Ovary (tissue), 9 donors: ENCODE data around the gene FBXL13. TPM values are rescaled to one million over a fixed set of nuclear protein-coding genes. Genes with fewer than 3 reads are reported as not detected.

ENCODE experiments used
- DNase-seq, 5 donors: peaks; one replicate each; pipeline ENCODE4 v3.0.0-alpha.2; 2019 to 2020
- H3K27ac ChIP-seq, 2 donors: fragments of 200-600 bp; one replicate each; pipeline versions ENCODE4 v1.5.1 to v1.8.0; 2019 to 2022
- H3K27me3 ChIP-seq: fragments of 200-600 bp; one replicate; pipeline ENCODE4 v1.8.0; 2022
- H3K36me3 ChIP-seq: fragments of 200-600 bp; sonication (generic); one replicate; pipeline ENCODE4 v1.5.1; 2019
- H3K4me1 ChIP-seq: one replicate; pipeline ENCODE4 v1.8.1; 2013; ENCODE audit warnings: mild to moderate bottlenecking, moderate library complexity; ENCODE audit not compliant: insufficient read depth
- H3K4me3 ChIP-seq: fragments of 200-600 bp; sonication (generic); one replicate; pipeline ENCODE4 v1.5.1; 2017
- H3K9me3 ChIP-seq, 2 donors: fragments of 200-600 bp in 1 of 2; sonication (generic) in 1 of 2; one replicate each; pipeline versions ENCODE4 v1.5.1 to v1.8.1; 2013 to 2019; ENCODE audit warnings: mild to moderate bottlenecking in 1 of 2, moderate library complexity in 1 of 2
- CTCF ChIP-seq, 3 donors: fragments of 450-650 bp in 2 of 3; fragments of 200-600 bp in 1 of 3; IDR thresholded peaks; one replicate each; pipeline versions ENCODE4 v1.5.1 to v1.8.0; 2016 to 2022; ENCODE audit warnings: antibody characterized with exemption in 3 of 3, mild to moderate bottlenecking in 1 of 3
- EP300 ChIP-seq: sonication (generic); formaldehyde crosslinking; IDR thresholded peaks from one replicate; pipeline ENCODE4 v1.6.1; 2017; ENCODE audit warnings: antibody characterized with exemption
- POLR2A ChIP-seq: fragments of 450-650 bp; IDR thresholded peaks from one replicate; pipeline ENCODE4 v1.6.1; 2017; ENCODE audit warnings: antibody characterized with exemption, mild to moderate bottlenecking, moderate library complexity
- WGBS, 3 donors: extraction: QIAGEN DNeasy Blood & Tissue Kit in 1 of 3; methylation state at CpG; one replicate each; pipeline versions ENCODE4 v1.1.5 to v1.1.7; 2013 to 2017; 5-methylcytosine and 5-hydroxymethylcytosine counted together
- intact Hi-C, 4 donors: fragments of 100-400 bp; cut with DNase I; formaldehyde crosslinking; loops; one replicate each; pipeline versions ENCODE4 v1.11.0 to v1.15.1; 2022 to 2023
- polyA plus RNA-seq, 2 donors: library from polyadenylated mRNA; stranded (reverse); fragments of 200-250 nt in 1 of 2; fragments of 350-450 nt in 1 of 2; fragmentation: Illumina TruSeq in 1 of 2; extraction: RNeasy Lipid Tissue Mini Kit (QIAGEN cat#74804) in 1 of 2; gene quantifications; one replicate each; pipeline ENCODE4 v1.2.3, GENCODE V29; 2013 to 2014
- total RNA-seq, 7 donors: library from RNA; depleted of rRNA in 2 of 7; stranded (reverse); fragments of >200 nt in 2 of 7; fragmentation: NEBNext Ultra II Directional in 3 of 7; extraction: Animal tissue kit (Norgen Biotek cat#: 25700) in 3 of 7; gene quantifications; one replicate each; pipeline versions ENCODE4 v1.1.0 to v1.2.4, GENCODE V29; 2016 to 2023
- donor health status: DM: no; HTN: no; CAD: no; lungs with moderate emphysema.
- donor health status: DM: no; HTN: no; CAD: no.
- donor health status: Bipolar disorder and iron deficiency.
- donor health status: DM: yes; HTN: yes; CAD: no.
- donor health status: DM: no; HTN: no; CAD: no.
- donor health status: DM: yes; HTN: yes; CAD: no.

FBXL13 gene
- total and polyA plus RNA-seq, 9 donors = 1.1 to 13.3 (median 6.0) TPM

DNA sequence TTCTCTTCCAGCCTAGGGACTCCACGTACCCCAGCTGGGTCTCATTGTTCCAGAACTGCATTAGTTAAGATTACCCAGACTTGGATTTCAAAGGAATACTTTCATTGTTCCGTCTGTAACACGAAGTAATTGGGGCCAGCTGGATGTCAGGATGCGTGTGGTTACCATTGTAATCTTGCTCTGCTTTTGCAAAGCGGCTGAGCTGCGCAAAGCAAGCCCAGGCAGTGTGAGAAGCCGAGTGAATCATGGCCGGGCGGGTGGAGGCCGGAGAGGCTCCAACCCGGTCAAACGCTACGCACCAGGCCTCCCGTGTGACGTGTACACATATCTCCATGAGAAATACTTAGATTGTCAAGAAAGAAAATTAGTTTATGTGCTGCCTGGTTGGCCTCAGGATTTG, 140.8 kb downstream of the FBXL13 start:
- intact Hi-C loops = loop anchor here in 2 of 4 donors (5.0 to 10.0 kb wide), 2 partner anchors 59 to 61 kb away; no protein-coding TSS in a partner anchor
- TF ChIP-seq EP300 (no peak), POLR2A (peak; percentile 41)
- H3K27ac ChIP-seq = peak overlapping the region; percentile 66 to 90
- DNase-seq = peak; percentile 86 to 92 (median 90)
- WGBS, 3 donors = 5 to 9% (median 9%) methylated on average over 15 of the region's 15 CpGs
- H3K4me1 ChIP-seq = peaks cover 17% of the 10 kb centered on the region
- no peaks in the 10 kb centered on the region for H3K36me3 ChIP-seq
- H3K9me3 ChIP-seq = no peaks in the 10 kb centered on the region
- H3K4me3 ChIP-seq = no peak overlapping the region
- H3K27me3 ChIP-seq = no peaks in the 10 kb centered on the region

- no peak for TF ChIP-seq CTCF (IDR thresholded peaks at IDR 0.05)
- no peak for TF ChIP-seq POLR2A
- no peak for TF ChIP-seq EP300
- no peaks in the 10 kb centered on the region for H3K9me3 ChIP-seq
- 66 to 76% (median 69%) methylated on average over 1 of the region's 1 CpG for WGBS, 3 donors
- DNase-seq = no peak
- H3K4me3 ChIP-seq = no peak overlapping the region
- H3K27ac ChIP-seq = no peak overlapping the region
- H3K4me1 ChIP-seq = peaks cover 16% of the 10 kb centered on the region
- no peaks in the 10 kb centered on the region for H3K27me3 ChIP-seq
- no peaks in the 10 kb centered on the region for H3K36me3 ChIP-seq
- intact Hi-C loops = loop anchor here in 2 of 4 donors (5.0 to 10.0 kb wide), 2 partner anchors 61 to 63 kb away; no protein-coding TSS in a partner anchor
Observed at GRCh38 chr7:102931757-102932156, 142.8 kb downstream of the FBXL13 start.

DNA sequence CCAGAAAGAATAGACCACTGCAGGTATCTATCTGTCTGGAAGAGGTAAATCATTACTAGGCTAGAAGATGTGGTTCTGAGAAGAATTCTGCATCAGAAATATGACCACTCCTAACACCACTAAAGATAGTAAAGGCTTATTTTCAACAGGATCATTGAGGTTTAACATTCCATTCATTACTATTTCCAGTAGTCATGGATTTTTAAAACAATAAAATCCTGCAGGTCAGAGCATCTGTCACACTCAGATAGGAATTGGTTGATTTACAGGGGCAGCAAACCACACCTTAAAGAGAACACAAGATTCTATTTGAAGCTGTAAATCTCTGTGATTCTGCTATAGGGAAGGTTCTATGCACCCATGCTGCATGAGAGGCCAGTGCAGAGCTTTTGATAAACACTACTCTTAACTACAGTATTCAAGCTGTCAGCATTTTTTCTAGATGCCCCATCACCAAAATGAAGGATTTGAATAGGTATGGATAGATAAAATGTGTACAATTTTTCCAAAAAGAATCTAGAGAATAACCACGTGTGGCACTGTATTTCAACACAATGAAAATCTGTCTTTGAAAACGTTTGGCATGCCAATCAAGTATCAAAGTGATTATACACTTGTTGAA, 147.2 kb downstream of the FBXL13 start:
- 63 to 67% (median 65%) methylated on average over 2 of the region's 2 CpGs for WGBS, 3 donors
- TF ChIP-seq CTCF (IDR thresholded peaks at IDR 0.05) (no peak), POLR2A (no peak), EP300 (no peak)
- no peak for DNase-seq
- Histone ChIP-seq H3K4me1 (peaks cover 14% of the 10 kb centered on the region), H3K27ac (no peak overlapping the region), H3K36me3 (no peaks in the 10 kb centered on the region), H3K27me3 (no peaks in the 10 kb centered on the region), H3K9me3 (no peaks in the 10 kb centered on the region), H3K4me3 (no peak overlapping the region)
- intact Hi-C loops = no loop called here

GRCh38 chr7:102926783-102927140, 147.8 kb downstream of the FBXL13 start:
- Histone ChIP-seq H3K27ac (no peak overlapping the region), H3K4me1 (peaks cover 14% of the 10 kb centered on the region), H3K4me3 (no peak overlapping the region), H3K9me3 (no peaks in the 10 kb centered on the region), H3K36me3 (no peaks in the 10 kb centered on the region), H3K27me3 (no peaks in the 10 kb centered on the region)
- DNase-seq = no peak
- TF ChIP-seq CTCF (IDR thresholded peaks at IDR 0.05) (no peak), EP300 (no peak), POLR2A (no peak)
- intact Hi-C loops = no loop called here

DNA sequence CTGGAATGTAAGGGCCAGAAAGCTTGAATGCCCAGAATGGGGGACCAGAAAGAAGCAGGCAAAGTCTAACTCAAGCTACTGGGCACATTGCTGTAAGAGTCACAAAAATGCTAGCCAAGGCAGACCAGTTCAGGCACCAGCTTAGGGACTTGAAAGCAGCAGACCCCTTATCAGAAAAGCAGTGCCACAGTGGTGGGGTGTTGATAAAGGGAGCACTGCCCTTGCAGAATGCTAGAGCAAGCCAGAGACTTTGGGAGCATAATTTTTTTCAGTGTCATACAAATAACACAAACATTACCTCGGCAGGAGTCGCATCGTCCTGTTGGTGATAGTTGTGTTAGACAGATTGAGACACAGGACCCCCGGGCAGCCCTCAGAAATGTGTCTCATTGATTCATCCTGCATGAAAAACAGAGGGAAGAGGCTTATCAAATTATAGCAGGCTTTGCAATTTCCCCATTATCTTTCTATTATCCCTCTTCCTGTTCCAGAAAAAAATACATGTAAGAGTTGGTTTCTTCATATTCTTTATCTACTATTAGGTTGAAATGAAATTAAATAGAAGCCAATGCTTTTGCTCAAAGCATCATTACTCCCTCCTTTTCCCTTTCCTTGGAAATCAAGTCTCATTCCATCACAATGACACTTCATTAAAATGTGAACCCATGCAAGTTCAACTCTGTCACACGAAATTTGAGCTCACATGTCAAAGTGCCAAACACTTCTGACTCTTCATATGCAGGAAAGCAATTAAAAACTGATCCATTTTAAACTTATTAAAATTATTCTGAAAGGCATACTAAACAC, 148.4 kb downstream of the FBXL13 start:
- WGBS, 3 donors = 63 to 67% (median 66%) methylated on average over 5 of the region's 5 CpGs
- TF ChIP-seq POLR2A (no peak), EP300 (no peak), CTCF (IDR thresholded peaks at IDR 0.05) (no peak)
- DNase-seq = no peak
- H3K27ac ChIP-seq = no peak overlapping the region
- intact Hi-C loops = no loop called here
- no peaks in the 10 kb centered on the region for H3K36me3 ChIP-seq
- H3K9me3 ChIP-seq = no peaks in the 10 kb centered on the region
- no peak overlapping the region for H3K4me3 ChIP-seq
- H3K4me1 ChIP-seq = peaks cover 14% of the 10 kb centered on the region
- H3K27me3 ChIP-seq = no peaks in the 10 kb centered on the region
